K562 (cell line): Measurements from ENCODE around the gene USP49. TPM values are rescaled to one million over a fixed set of nuclear protein-coding genes. Genes with fewer than 3 reads are reported as not detected.

Experiments
- CCNT2 ChIP-seq: IDR thresholded peaks from 2 replicates; pipeline ENCODE4 v1.6.1; 2011; ENCODE audit warnings: borderline replicate concordance, low read depth, mild to moderate bottlenecking, moderate library complexity, mixed read lengths, low read length; ENCODE audit not compliant: insufficient read length; ENCODE audit errors: extremely low read depth
- ELF2 ChIP-seq: fragments of 250-450 bp; sonication (Bioruptor Pico); IDR thresholded peaks from 2 replicates; pipeline ENCODE4 v1.5.0; 2021; ENCODE audit warnings: mild to moderate bottlenecking
- HIVEP1 ChIP-seq: fragments of 250-450 bp; sonication (Bioruptor Pico); IDR thresholded peaks from 2 replicates; pipeline ENCODE4 v1.4.0; 2020; ENCODE audit warnings: mild to moderate bottlenecking
- HNRNPUL1 ChIP-seq: fragments of 200-400 bp; formaldehyde crosslinking; IDR thresholded peaks from 2 replicates; pipeline ENCODE4 v1.6.1; 2017; ENCODE audit warnings: low read length
- MCM3 ChIP-seq: fragments of 450-650 bp; IDR thresholded peaks from 2 replicates; pipeline ENCODE4 v1.6.1; 2016
- NR2C1 ChIP-seq, 2 experiments: fragments of 450-650 bp; IDR thresholded peaks; 2 replicates each; pipeline ENCODE4 v1.6.1; 2017; ENCODE audit warnings: mild to moderate bottlenecking in 2 of 2, antibody characterized with exemption in 1 of 2, inconsistent platforms in 1 of 2, missing compliant biosample characterization in 1 of 2, missing genetic modification characterization in 1 of 2
- NRF1 ChIP-seq, 2 experiments: fragments of 450-650 bp; IDR thresholded peaks in 1 of 2; conservative IDR thresholded peaks in 1 of 2; 2 replicates each; pipeline ENCODE4 v1.6.1; 2014; ENCODE audit warnings: mild to moderate bottlenecking in 2 of 2
- PCBP1 ChIP-seq: fragments of 200-400 bp; formaldehyde crosslinking; IDR thresholded peaks from 2 replicates; pipeline ENCODE4 v1.6.1; 2018; ENCODE audit warnings: mild to moderate bottlenecking, low read depth, low read length; ENCODE audit not compliant: poor library complexity, severe bottlenecking
- PML ChIP-seq: IDR thresholded peaks from 2 replicates; pipeline ENCODE4 v1.6.1; 2012; ENCODE audit warnings: low read length, inconsistent platforms
- POU5F1 ChIP-seq: fragments of 150-350 bp; IDR thresholded peaks from 2 replicates; pipeline ENCODE4 v1.6.1; 2014; ENCODE audit warnings: borderline replicate concordance, low read length, low read depth, mild to moderate bottlenecking; ENCODE audit not compliant: partially characterized antibody
- RNF2 ChIP-seq: sonication (generic); IDR thresholded peaks from 2 replicates; pipeline ENCODE4 v1.6.1; 2016
- SIX5 ChIP-seq, 2 experiments: IDR thresholded peaks; 2 replicates each; pipeline ENCODE4 v1.6.1; 2011; ENCODE audit warnings: low read length in 2 of 2, borderline replicate concordance in 1 of 2, low read depth in 1 of 2, mild to moderate bottlenecking in 1 of 2, moderate library complexity in 1 of 2; ENCODE audit not compliant: insufficient read depth in 1 of 2
- TAF1 ChIP-seq: IDR thresholded peaks from 2 replicates; pipeline ENCODE4 v1.6.1; 2011; ENCODE audit warnings: mild to moderate bottlenecking, low read length, moderate library complexity; ENCODE audit not compliant: insufficient read depth, control insufficient read depth, severe bottlenecking; ENCODE audit errors: extremely low read depth
- WHSC1 ChIP-seq: IDR thresholded peaks from one replicate; pipeline ENCODE4 v1.6.1; 2012; ENCODE audit warnings: low read length, control low read depth, inconsistent platforms
- ZBTB5 ChIP-seq: fragments of 450-650 bp; IDR thresholded peaks from 2 replicates; pipeline ENCODE4 v1.6.1; 2017; ENCODE audit warnings: antibody characterized with exemption
- ZNF197 ChIP-seq: fragments of 200-800 bp; sonication (Bioruptor generic); IDR thresholded peaks from 2 replicates; pipeline ENCODE4 v1.6.1; 2016; ENCODE audit warnings: low read depth, missing genetic modification characterization, missing compliant biosample characterization
- polyA plus RNA-seq, 8 experiments: library from polyadenylated mRNA; depleted of rRNA in 4 of 8; stranded (reverse) in 5 of 8; unstranded in 3 of 8; fragments of >200 nt; fragmentation: Nextera tagmentation in 2 of 8; fragmentation: Illumina TruSeq in 1 of 8; extraction: Ambion mirVana in 2 of 8; extraction: Trizol in 1 of 8; gene quantifications; 2 replicates each; pipeline versions ENCODE4 v1.2.1 to v1.2.3, GENCODE V29; 2011 to 2014; ENCODE audit warnings: inconsistent platforms in 1 of 8, missing spikeins in 1 of 8
- total RNA-seq, 7 experiments: library from RNA; depleted of rRNA in 6 of 7; stranded (reverse); fragments of >200 nt in 6 of 7; fragmentation: Illumina TruSeq in 2 of 7; extraction: Trizol in 2 of 7; gene quantifications; 2 replicates each; pipeline versions ENCODE4 v1.2.1 to v1.2.3, GENCODE V29; 2011 to 2021; ENCODE audit warnings: low replicate concordance in 1 of 7
- TF ChIP-seq, protein P1 (sequence below): sonication (generic); formaldehyde crosslinking; IDR thresholded peaks from 2 replicates; pipeline ENCODE4 v1.8.1; 2023; ENCODE audit warnings: mild to moderate bottlenecking, missing genetic modification reagents
- TF ChIP-seq, protein P2 (sequence below): fragments of 250-450 bp; sonication (Bioruptor Pico); IDR thresholded peaks from 2 replicates; pipeline ENCODE4 v1.4.0; 2020; ENCODE audit warnings: mild to moderate bottlenecking
- TF ChIP-seq, protein P3 (sequence below): sonication (generic); formaldehyde crosslinking; IDR thresholded peaks from 2 replicates; pipeline ENCODE4 v1.4.0; 2020; ENCODE audit warnings: mild to moderate bottlenecking, missing genetic modification reagents

Gene USP49
- total and polyA plus RNA-seq, 9 of the 15 experiments (the other 6 are each of a cell fraction or from before 2014, with no cell fraction given) = 1.0 to 9.9 (median 6.5) TPM

DNA sequence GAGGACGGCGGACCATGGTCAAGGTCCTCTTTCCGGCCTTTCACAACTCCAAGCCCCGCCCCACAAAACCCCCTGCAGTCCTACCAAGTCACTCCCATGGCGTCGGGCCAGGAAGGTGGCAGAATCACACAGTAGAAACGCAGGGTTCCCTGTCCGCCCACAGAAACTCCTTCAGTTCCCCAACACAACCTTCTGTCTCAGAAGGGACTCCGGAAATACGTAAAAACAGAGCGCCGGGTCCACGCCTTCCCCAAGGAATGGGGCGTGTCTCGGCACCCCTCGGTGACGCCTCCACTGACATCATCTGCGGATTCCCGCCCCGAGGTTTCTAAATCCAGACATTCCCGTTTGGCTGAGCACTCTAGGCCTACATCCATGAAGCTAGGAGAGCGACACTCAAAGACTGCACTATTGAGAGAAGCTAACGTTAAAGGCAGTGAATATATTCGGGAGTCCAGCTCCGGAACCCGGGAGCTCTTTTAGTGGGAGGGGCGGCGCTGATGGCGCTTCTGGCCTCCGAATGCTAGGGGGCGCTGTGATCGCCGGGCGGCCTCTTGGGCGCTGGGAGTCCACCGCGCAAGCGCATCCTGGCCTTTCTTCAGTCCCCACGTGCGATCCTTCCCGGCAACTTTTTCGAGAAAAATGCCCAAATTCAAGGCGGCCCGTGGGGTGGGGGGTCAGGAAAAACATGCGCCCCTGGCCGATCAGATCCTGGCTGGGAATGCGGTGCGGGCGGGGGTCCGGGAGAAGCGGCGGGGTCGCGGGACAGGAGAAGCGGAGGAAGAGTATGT is 25.9 kb upstream of the USP49 start, which contains the start of the genes BYSL and MED20 (continued):
- no peak for TF ChIP-seq ZBTB5
- peak; percentile 34 for TF ChIP-seq ELF2 (CRISPR knock-in tag)
- peak; percentile 43 for TF ChIP-seq TAF1
- TF ChIP-seq HIVEP1 = peak; percentile 91
- peak; percentile 71 for TF ChIP-seq PML
- peak; percentile 60 for TF ChIP-seq NR2C1 (IDR thresholded peaks at IDR 0.05)
- no peak for TF ChIP-seq NR2C1 (tag; IDR thresholded peaks at IDR 0.05)
- no peak for TF ChIP-seq PCBP1
- no peak for TF ChIP-seq WHSC1
- TF ChIP-seq RNF2 = peak; percentile 56; the same call in 1 of the 2 replicates
- TF ChIP-seq ZNF197 (CRISPR knock-in tag) = peak; percentile 73; the same call in 1 of the 2 replicates
- TF ChIP-seq CCNT2 = peak; percentile 25
- TF ChIP-seq NRF1 (conservative IDR thresholded peaks at IDR 0.05 in 1 of 2, IDR thresholded peaks at IDR 0.05 in 1 of 2) = peak; percentile 97
- TF ChIP-seq POU5F1 = peak; percentile 16
- TF ChIP-seq, protein P1, sequence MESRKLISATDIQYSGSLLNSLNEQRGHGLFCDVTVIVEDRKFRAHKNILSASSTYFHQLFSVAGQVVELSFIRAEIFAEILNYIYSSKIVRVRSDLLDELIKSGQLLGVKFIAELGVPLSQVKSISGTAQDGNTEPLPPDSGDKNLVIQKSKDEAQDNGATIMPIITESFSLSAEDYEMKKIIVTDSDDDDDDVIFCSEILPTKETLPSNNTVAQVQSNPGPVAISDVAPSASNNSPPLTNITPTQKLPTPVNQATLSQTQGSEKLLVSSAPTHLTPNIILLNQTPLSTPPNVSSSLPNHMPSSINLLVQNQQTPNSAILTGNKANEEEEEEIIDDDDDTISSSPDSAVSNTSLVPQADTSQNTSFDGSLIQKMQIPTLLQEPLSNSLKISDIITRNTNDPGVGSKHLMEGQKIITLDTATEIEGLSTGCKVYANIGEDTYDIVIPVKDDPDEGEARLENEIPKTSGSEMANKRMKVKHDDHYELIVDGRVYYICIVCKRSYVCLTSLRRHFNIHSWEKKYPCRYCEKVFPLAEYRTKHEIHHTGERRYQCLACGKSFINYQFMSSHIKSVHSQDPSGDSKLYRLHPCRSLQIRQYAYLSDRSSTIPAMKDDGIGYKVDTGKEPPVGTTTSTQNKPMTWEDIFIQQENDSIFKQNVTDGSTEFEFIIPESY (CRISPR knock-in tag) = 0 out of 2 replicates have a peak, but pooled peaks have one; percentile 39
- TF ChIP-seq MCM3 = no peak
- TF ChIP-seq SIX5 (IDR thresholded peaks at IDR 0.05; ENCODE audit: borderline replicate concordance in 1 of 2, insufficient read depth in 1 of 2, low read depth in 1 of 2, low read length in 2 of 2) = peak in 1 of 2 experiments; percentile 20; a peak in 1 of 4 replicates
- TF ChIP-seq HNRNPUL1 = no peak
- TF ChIP-seq, protein P2, sequence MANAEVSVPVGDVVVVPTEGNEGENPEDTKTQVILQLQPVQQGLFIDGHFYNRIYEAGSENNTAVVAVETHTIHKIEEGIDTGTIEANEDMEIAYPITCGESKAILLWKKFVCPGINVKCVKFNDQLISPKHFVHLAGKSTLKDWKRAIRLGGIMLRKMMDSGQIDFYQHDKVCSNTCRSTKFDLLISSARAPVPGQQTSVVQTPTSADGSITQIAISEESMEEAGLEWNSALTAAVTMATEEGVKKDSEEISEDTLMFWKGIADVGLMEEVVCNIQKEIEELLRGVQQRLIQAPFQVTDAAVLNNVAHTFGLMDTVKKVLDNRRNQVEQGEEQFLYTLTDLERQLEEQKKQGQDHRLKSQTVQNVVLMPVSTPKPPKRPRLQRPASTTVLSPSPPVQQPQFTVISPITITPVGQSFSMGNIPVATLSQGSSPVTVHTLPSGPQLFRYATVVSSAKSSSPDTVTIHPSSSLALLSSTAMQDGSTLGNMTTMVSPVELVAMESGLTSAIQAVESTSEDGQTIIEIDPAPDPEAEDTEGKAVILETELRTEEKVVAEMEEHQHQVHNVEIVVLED = no peak
- TF ChIP-seq, protein P3, sequence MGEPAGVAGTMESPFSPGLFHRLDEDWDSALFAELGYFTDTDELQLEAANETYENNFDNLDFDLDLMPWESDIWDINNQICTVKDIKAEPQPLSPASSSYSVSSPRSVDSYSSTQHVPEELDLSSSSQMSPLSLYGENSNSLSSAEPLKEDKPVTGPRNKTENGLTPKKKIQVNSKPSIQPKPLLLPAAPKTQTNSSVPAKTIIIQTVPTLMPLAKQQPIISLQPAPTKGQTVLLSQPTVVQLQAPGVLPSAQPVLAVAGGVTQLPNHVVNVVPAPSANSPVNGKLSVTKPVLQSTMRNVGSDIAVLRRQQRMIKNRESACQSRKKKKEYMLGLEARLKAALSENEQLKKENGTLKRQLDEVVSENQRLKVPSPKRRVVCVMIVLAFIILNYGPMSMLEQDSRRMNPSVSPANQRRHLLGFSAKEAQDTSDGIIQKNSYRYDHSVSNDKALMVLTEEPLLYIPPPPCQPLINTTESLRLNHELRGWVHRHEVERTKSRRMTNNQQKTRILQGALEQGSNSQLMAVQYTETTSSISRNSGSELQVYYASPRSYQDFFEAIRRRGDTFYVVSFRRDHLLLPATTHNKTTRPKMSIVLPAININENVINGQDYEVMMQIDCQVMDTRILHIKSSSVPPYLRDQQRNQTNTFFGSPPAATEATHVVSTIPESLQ (CRISPR knock-in tag) = peak; percentile 87; the same call in 1 of the 2 replicates
